ENCODE results near the gene NRXN3.

- TF ChIP-seq CTCF (tag by site-specific recombination; IDR thresholded peaks at IDR 0.05), result no peak
- no peak for TF ChIP-seq ZNF791 (tag by site-specific recombination; IDR thresholded peaks at IDR 0.05)
- no peak for TF ChIP-seq REST (tag by site-specific recombination; IDR thresholded peaks at IDR 0.05)
- TF ChIP-seq ZBTB7A (tag by site-specific recombination; IDR thresholded peaks at IDR 0.05; ENCODE audit: low read depth), result no peak
- TF ChIP-seq ZNF629 (tag by site-specific recombination; IDR thresholded peaks at IDR 0.05), result no peak
- no peak for TF ChIP-seq ZNF324 (tag by site-specific recombination; IDR thresholded peaks at IDR 0.05)
- TF ChIP-seq ZNF658 (tag by site-specific recombination; IDR thresholded peaks at IDR 0.05), result no peak
- no peak for TF ChIP-seq ZNF175 (tag by site-specific recombination; IDR thresholded peaks at IDR 0.05)
- TF ChIP-seq ZNF24 (tag by site-specific recombination; IDR thresholded peaks at IDR 0.05), result no peak
- TF ChIP-seq, protein P1, sequence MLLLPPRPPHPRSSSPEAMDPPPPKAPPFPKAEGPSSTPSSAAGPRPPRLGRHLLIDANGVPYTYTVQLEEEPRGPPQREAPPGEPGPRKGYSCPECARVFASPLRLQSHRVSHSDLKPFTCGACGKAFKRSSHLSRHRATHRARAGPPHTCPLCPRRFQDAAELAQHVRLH (tag by site-specific recombination; IDR thresholded peaks at IDR 0.05), result no peak
- TF ChIP-seq YY1 (tag by site-specific recombination; IDR thresholded peaks at IDR 0.05), result no peak
- TF ChIP-seq, protein P2, sequence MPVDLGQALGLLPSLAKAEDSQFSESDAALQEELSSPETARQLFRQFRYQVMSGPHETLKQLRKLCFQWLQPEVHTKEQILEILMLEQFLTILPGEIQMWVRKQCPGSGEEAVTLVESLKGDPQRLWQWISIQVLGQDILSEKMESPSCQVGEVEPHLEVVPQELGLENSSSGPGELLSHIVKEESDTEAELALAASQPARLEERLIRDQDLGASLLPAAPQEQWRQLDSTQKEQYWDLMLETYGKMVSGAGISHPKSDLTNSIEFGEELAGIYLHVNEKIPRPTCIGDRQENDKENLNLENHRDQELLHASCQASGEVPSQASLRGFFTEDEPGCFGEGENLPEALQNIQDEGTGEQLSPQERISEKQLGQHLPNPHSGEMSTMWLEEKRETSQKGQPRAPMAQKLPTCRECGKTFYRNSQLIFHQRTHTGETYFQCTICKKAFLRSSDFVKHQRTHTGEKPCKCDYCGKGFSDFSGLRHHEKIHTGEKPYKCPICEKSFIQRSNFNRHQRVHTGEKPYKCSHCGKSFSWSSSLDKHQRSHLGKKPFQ (tag by site-specific recombination; IDR thresholded peaks at IDR 0.05), result no peak
- no peak for TF ChIP-seq ZNF274 (IDR thresholded peaks at IDR 0.05; ENCODE audit: low read length)
- no peak for TF ChIP-seq ZNF274 (tag by site-specific recombination; IDR thresholded peaks at IDR 0.05; ENCODE audit: borderline replicate concordance)
Observed at GRCh38 chr14:78143489-78144145, 26.6 kb upstream of the NRXN3 start.
